Endodermal cell (in vitro differentiated cells): ENCODE measurements around the gene POT1. TPM values are rescaled to one million over a fixed set of nuclear protein-coding genes. Genes with fewer than 3 reads are reported as not detected.

ENCODE experiments used
- DNase-seq: peaks from one replicate; pipeline ENCODE4 v3.0.0-alpha.2; 2017
- H3K27ac ChIP-seq: 2 replicates; pipeline ENCODE4 v1.5.1; 2013; ENCODE audit warnings: mild to moderate bottlenecking, low read depth, low read length, moderate library complexity
- H3K27me3 ChIP-seq: 2 replicates; pipeline ENCODE4 v1.6.1; 2013; ENCODE audit warnings: mild to moderate bottlenecking, low read length, moderate library complexity; ENCODE audit not compliant: insufficient read depth, control insufficient read depth, poor library complexity, severe bottlenecking
- H3K36me3 ChIP-seq: 2 replicates; pipeline ENCODE4 v1.7.0; 2013; ENCODE audit warnings: mild to moderate bottlenecking, low read length, moderate library complexity; ENCODE audit not compliant: control insufficient read depth, insufficient read depth
- H3K4me1 ChIP-seq: one replicate; pipeline ENCODE4 v1.7.0; 2013; ENCODE audit warnings: low read length; ENCODE audit not compliant: control insufficient read depth, insufficient read depth
- H3K4me3 ChIP-seq: 2 replicates; pipeline ENCODE4 v1.5.1; 2013; ENCODE audit warnings: mild to moderate bottlenecking, low read length, moderate library complexity
- H3K9ac ChIP-seq: 2 replicates; pipeline ENCODE4 v1.6.1; 2013; ENCODE audit warnings: mild to moderate bottlenecking, low read length, moderate library complexity; ENCODE audit not compliant: poor library complexity, severe bottlenecking; ENCODE audit errors: extremely low read depth
- H3K9me3 ChIP-seq: 2 replicates; pipeline ENCODE4 v1.6.1; 2013; ENCODE audit warnings: mild to moderate bottlenecking, low read length, moderate library complexity; ENCODE audit not compliant: control insufficient read depth
- H3K27ac Mint-ChIP-seq: 2 replicates; pipeline ENCODE4 v1.8.0; 2020; ENCODE audit warnings: mixed read lengths
- H3K27me3 Mint-ChIP-seq: 2 replicates; pipeline ENCODE4 v1.8.0; 2021; ENCODE audit warnings: mild to moderate bottlenecking, mixed read lengths; ENCODE audit not compliant: insufficient read depth
- H3K36me3 Mint-ChIP-seq: 2 replicates; pipeline ENCODE4 v1.8.0; 2020; ENCODE audit warnings: low read depth, mixed read lengths
- H3K4me1 Mint-ChIP-seq: 2 replicates; pipeline ENCODE4 v1.8.0; 2020; ENCODE audit warnings: mixed read lengths
- H3K4me3 Mint-ChIP-seq: 2 replicates; pipeline ENCODE4 v1.8.0; 2020; ENCODE audit warnings: mild to moderate bottlenecking, moderate library complexity, mixed read lengths
- H3K9me3 Mint-ChIP-seq: 2 replicates; pipeline ENCODE4 v1.8.0; 2020; ENCODE audit warnings: mild to moderate bottlenecking, mixed read lengths
- CTCF ChIP-seq: fragments of 200-600 bp; sonication (generic); conservative IDR thresholded peaks from 2 replicates; pipeline ENCODE4 v1.5.0; 2021; ENCODE audit warnings: antibody characterized with exemption, mild to moderate bottlenecking
- WGBS, 2 experiments: methylation state at CpG; one replicate each; pipeline versions ENCODE4 v1.1.5 to v1.1.7; 2013; ENCODE audit warnings: missing lambda C conversion rate in 2 of 2, mixed read lengths in 1 of 2; ENCODE audit not compliant: insufficient coverage in 1 of 2, insufficient read length in 1 of 2; 5-methylcytosine and 5-hydroxymethylcytosine counted together
- total RNA-seq, 2 donors: library from RNA; stranded (reverse); fragmentation: NEBNext Ultra II Directional in 1 of 2; extraction: Animal tissue kit (Norgen Biotek cat#: 25700) in 1 of 2; gene quantifications; 2 replicates in 1 of 2; 3 replicates in 1 of 2; pipeline ENCODE4 v1.2.1, GENCODE V29; 2021

The POT1 gene
- total RNA-seq, 2 donors from 2014 or later = 31.2 to 41.8 TPM

GRCh38 chr7:124781418-124781817 lies 148.2 kb downstream of the POT1 start:
- H3K9ac ChIP-seq = no peak overlapping the region
- no peak for TF ChIP-seq CTCF
- H3K27me3 ChIP-seq = no peaks in the 10 kb centered on the region
- Mint-ChIP-seq H3K9me3 (no peaks in the 10 kb centered on the region), H3K27me3 (no peaks in the 10 kb centered on the region), H3K27ac (no peak overlapping the region), H3K36me3 (no peaks in the 10 kb centered on the region), H3K4me3 (no peak overlapping the region), H3K4me1 (peaks cover 8% of the 10 kb centered on the region)
- H3K4me3 ChIP-seq = no peak overlapping the region
- H3K36me3 ChIP-seq = no peaks in the 10 kb centered on the region
- no peak for DNase-seq
- 84 to 91% methylated on average over 2 of the region's 2 CpGs for WGBS, 2 experiments
- H3K9me3 ChIP-seq = no peaks in the 10 kb centered on the region
- no peak overlapping the region for H3K27ac ChIP-seq
- H3K4me1 ChIP-seq = no peaks in the 10 kb centered on the region

- no peak overlapping the region for H3K27ac Mint-ChIP-seq
- H3K27me3 Mint-ChIP-seq = no peaks in the 10 kb centered on the region
- Histone ChIP-seq H3K36me3 (no peaks in the 10 kb centered on the region), H3K27ac (no peak overlapping the region), H3K4me1 (no peaks in the 10 kb centered on the region), H3K9me3 (no peaks in the 10 kb centered on the region), H3K27me3 (no peaks in the 10 kb centered on the region), H3K4me3 (no peak overlapping the region), H3K9ac (no peak overlapping the region)
- DNase-seq = no peak
- no peaks in the 10 kb centered on the region for H3K9me3 Mint-ChIP-seq
- 83 to 100% methylated on average over 1 of the region's 1 CpG for WGBS, 2 experiments
- H3K4me3 Mint-ChIP-seq = no peak overlapping the region
- H3K36me3 Mint-ChIP-seq = no peaks in the 10 kb centered on the region
- no peak for TF ChIP-seq CTCF
- peaks cover 12% of the 10 kb centered on the region for H3K4me1 Mint-ChIP-seq
These were observed 149.0 kb downstream of the POT1 start for GRCh38 chr7:124780608-124781007.

DNA sequence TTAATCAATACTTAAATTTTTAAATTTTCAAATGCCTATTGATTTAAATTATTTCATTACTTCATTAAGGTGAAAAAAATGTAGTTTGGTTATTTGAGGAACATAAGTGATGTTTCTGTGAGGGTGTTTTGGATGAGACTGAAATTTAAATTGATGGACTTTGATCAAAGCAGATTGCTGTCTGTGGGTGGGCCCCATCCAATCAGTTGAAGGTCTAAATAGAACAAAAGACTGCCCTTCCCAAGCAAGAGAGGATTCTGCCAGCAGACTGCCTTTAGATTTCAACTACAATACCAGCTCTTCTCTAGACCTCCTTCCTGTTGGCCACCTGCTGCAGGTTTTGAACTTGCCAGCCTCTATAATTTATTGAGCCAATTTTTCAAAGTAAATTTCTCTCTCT lies 149.6 kb downstream of the POT1 start:
- no peaks in the 10 kb centered on the region for H3K4me1 ChIP-seq
- Mint-ChIP-seq H3K27me3 (no peaks in the 10 kb centered on the region), H3K36me3 (no peaks in the 10 kb centered on the region), H3K9me3 (no peaks in the 10 kb centered on the region), H3K4me1 (peaks cover 14% of the 10 kb centered on the region), H3K27ac (no peak overlapping the region), H3K4me3 (no peak overlapping the region)
- no peaks in the 10 kb centered on the region for H3K27me3 ChIP-seq
- no peak for DNase-seq
- no peak overlapping the region for H3K27ac ChIP-seq
- no peak overlapping the region for H3K9ac ChIP-seq
- no peak for TF ChIP-seq CTCF
- H3K9me3 ChIP-seq = no peaks in the 10 kb centered on the region
- H3K4me3 ChIP-seq = no peak overlapping the region
- H3K36me3 ChIP-seq = no peaks in the 10 kb centered on the region
